ENCODE data around the gene VLDLR. TPM values are rescaled to one million over a fixed set of nuclear protein-coding genes. Genes with fewer than 3 reads are reported as not detected.

The VLDLR gene
- total and polyA plus RNA-seq, 12 donors, result 7.7 to 54.1 (median 32.7) TPM

DNA sequence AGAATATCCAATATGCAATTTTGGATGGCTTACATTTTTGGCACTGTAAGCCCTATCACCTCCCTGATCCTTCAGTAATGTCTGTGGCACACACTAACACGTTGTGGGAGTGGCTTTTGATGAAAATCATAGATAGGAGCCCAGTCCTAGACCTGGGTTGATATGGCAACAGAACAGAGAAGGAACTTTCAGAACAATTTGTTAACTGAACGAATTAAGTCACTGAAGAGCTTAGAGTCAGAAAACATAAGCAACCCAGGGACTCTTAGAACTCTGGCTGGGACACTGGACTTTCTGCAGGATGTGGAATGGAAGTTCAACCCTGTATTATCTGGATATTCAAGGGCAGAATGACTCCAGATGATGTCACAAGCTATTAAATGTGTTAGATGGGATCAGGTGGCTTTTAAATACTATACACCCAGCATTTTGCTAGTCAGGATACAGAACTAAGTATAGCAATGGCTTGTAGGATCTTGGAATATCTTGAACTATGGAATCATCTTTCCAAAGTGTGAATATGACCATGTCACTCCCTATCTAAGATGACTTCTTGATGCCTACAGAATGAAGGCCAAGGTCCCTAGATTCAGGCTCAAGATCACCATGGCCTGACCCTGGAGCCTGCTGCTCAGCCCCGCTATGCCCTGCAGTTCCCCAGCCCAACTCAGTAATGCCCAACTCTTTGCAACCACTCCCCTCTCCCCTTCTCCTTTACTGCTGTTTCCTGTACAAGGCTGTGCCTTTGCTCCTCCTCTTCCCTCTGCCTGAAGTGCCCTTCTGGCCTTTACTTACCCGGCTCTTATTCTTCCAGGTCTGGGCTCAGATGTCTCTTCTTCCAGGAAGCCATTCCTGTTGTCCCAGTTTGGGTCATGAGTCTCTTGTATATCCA lies 42.8 kb downstream of the VLDLR start:
- DNase-seq, result no peak
- 68 to 72% (median 70%) methylated on average over 4 of the region's 4 CpGs for WGBS, 4 donors
- Histone ChIP-seq H3K27me3 (no peaks in the 10 kb centered on the region), H3K36me3 (replicated peaks in 1 of 2) (no peaks in the 10 kb centered on the region), H3K4me1 (replicated peaks in 1 of 2) (peaks cover 0 to 8% of the 10 kb centered on the region in 2 donors), H3K9me3 (replicated peaks in 1 of 3) (no peaks in the 10 kb centered on the region), H3K4me3 (no peak overlapping the region), H3K27ac (peak overlapping the region in 1 of 5 donors; percentile 38)
- intact Hi-C loops (cut with DNase I), result no loop called here
- TF ChIP-seq, protein P1, sequence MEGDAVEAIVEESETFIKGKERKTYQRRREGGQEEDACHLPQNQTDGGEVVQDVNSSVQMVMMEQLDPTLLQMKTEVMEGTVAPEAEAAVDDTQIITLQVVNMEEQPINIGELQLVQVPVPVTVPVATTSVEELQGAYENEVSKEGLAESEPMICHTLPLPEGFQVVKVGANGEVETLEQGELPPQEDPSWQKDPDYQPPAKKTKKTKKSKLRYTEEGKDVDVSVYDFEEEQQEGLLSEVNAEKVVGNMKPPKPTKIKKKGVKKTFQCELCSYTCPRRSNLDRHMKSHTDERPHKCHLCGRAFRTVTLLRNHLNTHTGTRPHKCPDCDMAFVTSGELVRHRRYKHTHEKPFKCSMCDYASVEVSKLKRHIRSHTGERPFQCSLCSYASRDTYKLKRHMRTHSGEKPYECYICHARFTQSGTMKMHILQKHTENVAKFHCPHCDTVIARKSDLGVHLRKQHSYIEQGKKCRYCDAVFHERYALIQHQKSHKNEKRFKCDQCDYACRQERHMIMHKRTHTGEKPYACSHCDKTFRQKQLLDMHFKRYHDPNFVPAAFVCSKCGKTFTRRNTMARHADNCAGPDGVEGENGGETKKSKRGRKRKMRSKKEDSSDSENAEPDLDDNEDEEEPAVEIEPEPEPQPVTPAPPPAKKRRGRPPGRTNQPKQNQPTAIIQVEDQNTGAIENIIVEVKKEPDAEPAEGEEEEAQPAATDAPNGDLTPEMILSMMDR (IDR thresholded peaks at IDR 0.05), result no peak
- no peak for TF ChIP-seq POLR2A (IDR thresholded peaks at IDR 0.05)

DNA sequence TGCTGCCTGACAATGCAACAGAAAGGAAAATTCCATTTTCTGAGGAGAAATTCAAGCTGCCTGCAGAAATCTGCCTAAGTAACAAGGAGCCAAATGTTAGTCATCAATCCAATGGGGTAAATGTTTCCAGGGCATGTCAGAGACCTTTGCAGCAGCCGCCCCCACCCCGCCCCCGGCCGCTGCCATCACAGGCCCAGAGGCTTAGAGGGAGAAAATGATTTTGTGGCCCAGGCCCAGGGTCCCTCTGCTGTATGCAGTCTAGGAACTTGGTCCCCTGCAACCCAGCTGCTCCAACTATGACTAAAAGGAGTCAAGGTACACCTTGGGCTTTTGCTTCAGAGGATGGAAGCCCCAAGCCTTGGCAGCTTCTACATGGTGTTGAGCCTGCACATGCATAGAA lies 45.0 kb downstream of the VLDLR start:
- no peak for TF ChIP-seq POLR2A (IDR thresholded peaks at IDR 0.05)
- TF ChIP-seq, protein P1 (IDR thresholded peaks at IDR 0.05), result no peak
- WGBS, 4 donors, result 98 to 100% (median 100%) methylated on average over 4 of the region's 4 CpGs; no CpG with 5 or more reads in 1 of the 4 donors
- Histone ChIP-seq H3K27me3 (no peaks in the 10 kb centered on the region), H3K4me3 (no peak overlapping the region), H3K9me3 (replicated peaks in 1 of 3) (no peaks in the 10 kb centered on the region), H3K4me1 (replicated peaks in 1 of 2) (peaks cover 0 to 8% of the 10 kb centered on the region in 2 donors), H3K27ac (no peak overlapping the region), H3K36me3 (replicated peaks in 1 of 2) (no peaks in the 10 kb centered on the region)
- no peak for DNase-seq
- intact Hi-C loops (cut with DNase I), result no loop called here

DNA sequence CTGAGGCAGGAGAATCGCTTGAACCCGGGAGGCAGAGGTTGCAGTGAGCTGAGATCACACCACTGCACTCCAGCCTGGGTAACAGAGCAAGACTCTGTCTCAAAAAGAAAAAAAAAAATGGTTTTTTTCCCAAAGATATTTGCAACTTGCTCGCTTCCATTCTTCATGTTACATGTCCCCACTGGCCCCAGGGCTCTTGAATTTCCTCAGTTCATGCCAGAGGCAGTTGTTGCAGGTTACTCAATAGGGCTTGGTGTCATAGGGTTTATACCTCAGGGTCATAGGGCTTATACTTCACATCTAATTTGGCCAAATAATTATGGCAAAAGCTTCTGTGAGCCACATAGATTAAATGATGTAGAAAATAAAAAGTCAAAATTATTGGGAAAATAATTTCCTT lies 51.6 kb downstream of the VLDLR start:
- intact Hi-C loops (cut with DNase I), result no loop called here
- TF ChIP-seq, protein P1 (IDR thresholded peaks at IDR 0.05), result no peak

DNA sequence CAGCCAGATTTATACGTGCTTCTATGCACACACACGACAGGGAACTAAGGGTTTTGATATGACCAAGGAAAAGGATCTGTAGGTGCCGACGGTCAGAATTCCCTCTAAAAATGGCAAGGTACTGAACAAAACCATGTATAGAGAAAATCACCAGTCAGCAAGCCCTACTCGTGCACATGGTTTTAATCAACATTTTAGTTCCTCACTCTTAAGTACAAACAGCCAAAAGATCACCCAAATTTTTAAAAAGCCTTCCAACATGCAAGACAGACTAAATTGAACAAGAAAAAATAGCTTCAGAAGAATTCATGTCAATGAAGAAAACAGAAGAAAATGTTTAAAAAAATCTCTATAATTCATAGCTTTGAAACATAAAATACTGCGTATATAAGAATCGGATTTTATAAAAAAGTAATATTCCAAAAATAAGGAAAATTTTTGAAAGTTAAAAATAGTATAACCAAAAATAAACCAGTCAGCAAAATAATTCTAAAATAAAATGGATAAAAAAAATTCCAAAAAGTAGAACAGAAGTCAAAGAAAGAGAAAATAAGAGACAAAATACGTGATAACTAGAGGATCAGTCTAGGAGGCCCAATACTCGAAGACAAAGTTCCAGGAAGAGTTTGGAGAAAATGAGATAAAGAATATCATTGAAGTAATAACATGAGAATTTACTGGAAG lies 52.7 kb downstream of the VLDLR start:
- TF ChIP-seq POLR2A (IDR thresholded peaks at IDR 0.05), result no peak
- TF ChIP-seq, protein P1 (IDR thresholded peaks at IDR 0.05), result no peak
- Histone ChIP-seq H3K27ac (no peak overlapping the region), H3K4me3 (no peak overlapping the region), H3K36me3 (replicated peaks in 1 of 2) (no peaks in the 10 kb centered on the region), H3K4me1 (replicated peaks in 1 of 2) (no peaks in the 10 kb centered on the region), H3K27me3 (no peaks in the 10 kb centered on the region), H3K9me3 (replicated peaks in 1 of 3) (no peaks in the 10 kb centered on the region)
- intact Hi-C loops (cut with DNase I), result no loop called here
- DNase-seq, result no peak
- WGBS, 4 donors, result 85 to 94% (median 90%) methylated on average over 9 of the region's 9 CpGs

More for the DNA sequence above, 51.6 kb downstream of the VLDLR start:
- no peaks in the 10 kb centered on the region for H3K36me3 ChIP-seq (replicated peaks in 1 of 2)
- 86 to 98% (median 93%) methylated on average over 1 to 3 of the region's 3 CpGs for WGBS, 4 donors
- H3K4me1 ChIP-seq (replicated peaks in 1 of 2), result no peaks in the 10 kb centered on the region
- H3K27me3 ChIP-seq, result no peaks in the 10 kb centered on the region
- no peak overlapping the region for H3K4me3 ChIP-seq
- no peaks in the 10 kb centered on the region for H3K9me3 ChIP-seq (replicated peaks in 1 of 3)
- no peak for DNase-seq
- no peak overlapping the region for H3K27ac ChIP-seq
